NB4 (cell line): ENCODE data around the gene MAGI2.

Source experiments
- CTCF ChIP-seq: IDR thresholded peaks from one replicate; pipeline ENCODE4 v1.5.1; 2012; ENCODE audit warnings: low read depth, low read length
- MYC ChIP-seq: IDR thresholded peaks from 2 replicates; pipeline ENCODE4 v1.6.1; 2011; ENCODE audit warnings: low read depth, low read length
- POLR2A ChIP-seq: IDR thresholded peaks from 2 replicates; pipeline ENCODE4 v1.6.1; 2011; ENCODE audit warnings: mild to moderate bottlenecking; ENCODE audit not compliant: insufficient read length; ENCODE audit errors: extremely low read depth

- no peak for TF ChIP-seq MYC
- TF ChIP-seq CTCF, result no peak
- TF ChIP-seq POLR2A, result no peak
Measured at GRCh38 chr7:78684201-78684600, 769.3 kb downstream of the MAGI2 start.
